ENCODE results near the gene CALML5.

The CALML5 gene

DNA sequence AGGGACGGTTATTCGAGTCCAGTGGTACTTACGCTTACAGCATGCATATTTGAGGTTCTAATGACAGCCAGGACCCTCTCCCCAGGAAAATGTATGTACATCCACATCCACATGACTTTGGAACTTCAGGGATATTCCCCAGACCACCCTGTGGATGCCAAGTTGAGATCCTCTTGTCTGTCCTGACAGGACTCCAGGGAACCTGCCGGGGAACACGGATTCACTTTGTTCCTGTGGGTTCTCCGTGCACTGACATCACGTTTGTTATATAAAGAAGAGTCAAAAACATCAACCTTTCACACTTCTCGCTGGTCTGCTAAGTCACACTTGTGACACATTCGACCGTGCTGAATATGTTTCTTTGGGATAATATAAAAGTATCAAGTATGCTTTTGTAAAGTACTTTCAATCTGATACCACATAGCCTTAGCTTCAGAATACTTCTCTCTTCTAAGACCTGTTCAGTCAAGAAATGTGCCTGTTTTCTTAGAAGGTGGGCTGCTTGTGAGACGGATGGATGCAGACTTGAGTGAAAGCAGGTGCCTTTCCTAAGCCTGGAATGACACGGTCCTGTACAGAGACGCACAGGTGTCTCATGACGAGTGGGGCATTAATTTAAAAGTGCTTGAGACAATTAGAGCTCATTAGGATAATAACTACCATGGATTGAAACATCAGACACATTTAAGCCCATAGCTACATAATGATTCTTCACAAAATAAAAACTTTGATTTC is 38.7 kb downstream of the CALML5 start:
- DNase-seq: no peak

DNA sequence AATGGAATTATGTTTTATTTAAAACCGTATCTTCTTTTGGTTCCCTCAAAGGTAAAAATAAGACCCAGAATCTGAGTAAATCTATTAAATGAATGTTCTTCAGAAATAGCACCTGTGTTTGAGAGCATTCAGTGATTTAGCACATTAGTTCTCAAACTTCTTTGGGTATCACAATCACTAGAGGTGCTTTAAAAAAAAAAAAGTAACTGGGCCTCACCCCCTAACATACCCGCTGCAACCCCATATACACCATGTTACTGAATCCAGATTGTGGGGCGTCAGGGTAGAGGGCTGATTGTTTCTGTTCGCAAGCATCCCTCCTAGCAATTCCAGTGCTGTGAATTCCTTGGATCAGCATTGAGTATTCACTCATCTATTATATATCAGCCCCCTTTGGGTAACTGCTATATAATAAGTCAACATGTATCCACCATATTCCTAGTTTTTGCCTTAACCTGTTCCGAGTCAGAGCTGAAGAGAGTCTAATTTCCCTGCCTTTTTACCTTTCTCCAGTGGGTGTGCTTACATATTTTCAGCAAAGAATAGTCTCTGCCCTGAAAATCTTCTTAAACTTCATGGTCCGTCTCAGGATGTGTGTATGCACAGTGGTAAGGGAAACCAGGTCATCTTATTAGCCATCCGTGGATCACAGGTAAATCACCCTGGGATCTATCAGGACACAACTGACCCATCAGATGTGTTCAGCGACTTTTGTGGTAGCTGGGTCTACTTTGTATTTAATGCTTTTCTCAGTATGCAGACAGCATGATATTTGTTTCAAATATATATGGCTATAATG is 40.2 kb downstream of the CALML5 start:
- DNase-seq: no peak

DNA sequence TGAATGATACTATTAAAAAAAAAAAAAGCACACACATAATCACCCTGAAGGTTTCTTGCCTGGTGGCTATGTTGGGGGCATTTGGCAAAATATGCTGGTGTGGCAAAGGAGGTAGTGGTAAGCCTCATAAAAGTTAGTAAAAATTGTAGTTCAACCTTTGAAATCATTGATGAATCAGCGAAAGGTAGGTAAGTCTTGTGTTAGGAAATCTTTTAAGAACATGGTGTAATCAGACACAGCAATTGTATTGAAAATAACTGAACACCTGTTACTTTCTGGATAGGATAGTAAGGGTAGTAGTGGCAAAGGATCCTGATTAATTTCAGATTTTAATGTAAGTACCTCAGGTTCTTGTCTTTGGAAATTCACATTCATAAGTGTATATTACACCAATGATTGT is 40.9 kb downstream of the CALML5 start:
- no peak for DNase-seq

DNA sequence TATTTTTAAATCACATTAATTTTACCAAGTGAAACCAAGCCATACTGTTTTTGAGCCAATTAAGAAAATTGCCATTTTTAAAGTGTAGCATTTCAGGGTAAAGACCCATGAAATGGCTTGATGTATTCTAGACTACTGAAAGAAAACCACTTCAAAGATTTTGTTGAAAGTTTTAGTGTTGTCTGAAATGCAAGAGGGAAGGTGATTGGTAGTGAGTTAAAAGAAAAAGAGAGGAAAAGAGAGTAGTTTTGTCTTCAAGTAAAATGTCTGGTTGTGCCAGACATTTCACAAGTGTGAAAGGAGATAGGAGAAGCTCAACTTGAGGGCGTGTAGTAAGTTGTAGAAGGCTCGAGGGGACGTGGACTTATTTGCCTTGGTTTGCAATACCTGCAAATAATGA is 41.6 kb downstream of the CALML5 start:
- no peak for DNase-seq

DNA sequence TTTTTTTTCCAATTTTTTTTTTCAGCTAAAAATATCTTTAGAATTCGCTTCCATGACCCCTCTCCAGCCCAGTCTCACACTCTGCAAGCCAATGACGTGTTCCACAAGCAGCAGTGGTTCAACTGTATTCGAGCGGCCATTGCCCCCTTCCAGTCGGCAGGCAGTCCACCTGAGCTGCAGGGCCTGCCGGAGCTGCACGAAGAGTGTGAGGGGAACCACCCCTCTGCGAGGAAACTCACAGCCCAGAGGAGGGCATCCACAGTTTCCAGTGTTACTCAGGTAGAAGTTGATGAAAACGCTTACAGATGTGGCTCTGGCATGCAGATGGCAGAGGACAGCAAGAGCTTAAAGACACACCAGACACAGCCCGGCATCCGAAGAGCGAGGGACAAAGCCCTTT is 42.8 kb downstream of the CALML5 start:
- no peak for DNase-seq

DNA sequence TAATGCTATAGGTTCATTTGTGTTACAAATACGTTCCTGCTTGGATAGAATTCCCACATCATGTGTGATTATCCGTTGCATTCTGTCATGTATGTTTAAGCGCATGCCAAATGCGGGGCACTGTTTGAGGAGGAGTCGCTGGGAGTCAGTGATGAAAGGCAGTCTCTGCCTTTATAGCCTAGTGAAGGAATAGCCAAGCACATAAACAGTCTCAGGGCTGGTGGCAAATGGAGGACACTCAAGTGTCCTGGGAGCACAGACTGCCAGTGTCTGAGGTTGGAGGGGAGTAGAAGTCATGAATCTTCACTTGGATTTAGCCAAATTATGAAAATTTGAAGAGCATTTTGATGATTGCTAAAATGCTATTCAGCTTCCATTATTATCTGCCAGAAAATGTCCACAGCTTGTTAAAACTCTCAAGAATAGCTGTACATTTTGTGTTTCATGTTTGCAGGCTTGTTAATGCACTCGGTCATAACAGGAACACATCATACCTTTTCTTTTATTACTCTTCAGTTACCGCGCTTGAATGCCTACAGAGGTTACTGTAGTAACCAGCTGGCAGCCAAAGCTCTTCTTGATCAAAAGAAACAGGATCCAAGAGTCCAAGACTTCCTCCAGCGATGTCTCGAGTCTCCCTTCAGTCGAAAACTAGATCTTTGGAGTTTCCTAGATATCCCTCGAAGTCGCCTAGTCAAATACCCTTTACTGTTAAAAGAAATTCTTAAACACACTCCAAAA is 45.5 kb downstream of the CALML5 start:
- no peak for DNase-seq

DNA sequence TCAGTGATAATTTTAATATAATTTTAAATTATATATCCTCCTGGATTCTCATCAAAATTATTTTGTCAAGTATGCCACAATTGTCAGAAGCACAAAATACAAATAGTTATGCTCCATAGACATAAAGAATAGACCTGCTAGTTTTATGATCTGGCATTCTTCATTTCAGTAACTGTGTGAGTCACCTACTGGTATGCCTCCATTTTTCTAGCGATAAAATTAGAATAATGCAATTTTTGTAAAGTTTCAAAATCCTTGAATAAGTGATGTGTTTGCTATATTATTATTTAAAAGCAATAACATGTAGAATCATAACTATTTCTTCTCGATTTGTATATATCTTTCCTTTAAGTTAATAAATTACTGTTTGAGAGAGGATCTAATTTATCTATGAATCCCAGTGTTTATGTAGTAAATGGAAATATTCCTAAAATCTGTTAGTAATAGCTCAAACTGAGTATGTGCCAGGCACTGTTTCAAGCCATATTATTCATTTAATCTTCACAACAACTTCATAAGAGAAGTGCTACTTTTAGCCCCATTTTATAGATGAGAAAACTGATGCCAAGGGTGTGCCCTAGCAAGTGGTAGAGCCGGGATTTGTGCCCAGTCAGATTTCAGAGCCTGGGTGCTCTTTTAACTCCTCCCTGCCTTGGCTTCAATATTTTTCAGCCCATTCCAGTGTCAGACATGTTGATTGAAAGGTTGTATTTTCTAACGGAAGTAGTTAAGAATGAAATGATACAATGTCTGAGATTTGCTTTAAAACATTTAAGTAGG is 48.6 kb downstream of the CALML5 start:
- no peak for DNase-seq

DNA sequence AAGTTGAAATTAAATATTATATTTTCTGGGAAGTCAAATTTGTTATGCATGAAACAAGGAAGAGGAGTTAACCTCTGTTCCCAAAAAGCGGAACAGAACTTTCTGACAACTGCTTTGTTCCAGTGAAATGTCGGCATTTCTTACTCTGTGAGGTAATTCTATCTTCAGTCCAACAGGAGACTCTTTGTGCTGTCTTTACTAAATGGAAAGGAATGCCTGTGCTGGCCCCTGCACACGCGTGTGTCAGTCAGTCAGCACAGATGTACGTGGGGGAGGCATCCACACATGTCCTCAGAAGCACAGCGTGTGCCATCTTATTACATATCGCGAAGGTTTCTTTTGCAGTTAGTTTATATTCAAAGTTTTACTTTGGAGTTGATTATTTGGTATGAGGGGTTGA is 49.5 kb downstream of the CALML5 start:
- DNase-seq: no peak

DNA sequence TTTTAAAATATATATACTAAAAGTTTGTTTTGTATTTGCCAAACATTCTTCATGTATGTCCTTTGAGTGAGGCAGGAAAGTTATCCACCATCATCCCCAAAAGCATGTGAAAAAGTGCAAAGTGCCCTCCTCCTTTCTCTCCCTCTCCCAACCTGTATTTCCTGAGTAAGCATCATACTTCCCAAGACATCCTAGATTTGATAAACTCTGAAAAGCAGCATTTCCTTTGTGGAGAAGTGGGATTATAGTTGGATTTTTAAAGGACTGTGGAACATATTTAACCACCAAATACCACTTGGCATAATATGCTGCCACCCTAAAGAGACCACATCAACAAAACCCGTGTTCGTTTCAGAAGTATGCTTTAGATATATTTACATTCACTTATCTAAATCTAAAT is 50.1 kb downstream of the CALML5 start:
- DNase-seq: no peak
